ENCODE measurements around the gene TMEM88.
A peak's percentile ranks its signal among the peaks of the same experiment; 100 is the strongest.

The TMEM88 gene

GRCh38 chr17:7886227-7887037, 31.6 kb downstream of the TMEM88 start:
- peak; percentile 58 for DNase-seq

GRCh38 chr17:7887038-7887481, 32.2 kb downstream of the TMEM88 start:
- no peak for DNase-seq

GRCh38 chr17:7887482-7888183, 32.8 kb downstream of the TMEM88 start:
- DNase-seq: peak; percentile 94

GRCh38 chr17:7888184-7888920, 33.5 kb downstream of the TMEM88 start, which contains the start of gene CHD3:
TSS of gene CHD3 (plus strand) at chr17:7888789. CDS start at chr17:7889001, 212 bp downstream.
- DNase-seq: peak; percentile 58

DNA sequence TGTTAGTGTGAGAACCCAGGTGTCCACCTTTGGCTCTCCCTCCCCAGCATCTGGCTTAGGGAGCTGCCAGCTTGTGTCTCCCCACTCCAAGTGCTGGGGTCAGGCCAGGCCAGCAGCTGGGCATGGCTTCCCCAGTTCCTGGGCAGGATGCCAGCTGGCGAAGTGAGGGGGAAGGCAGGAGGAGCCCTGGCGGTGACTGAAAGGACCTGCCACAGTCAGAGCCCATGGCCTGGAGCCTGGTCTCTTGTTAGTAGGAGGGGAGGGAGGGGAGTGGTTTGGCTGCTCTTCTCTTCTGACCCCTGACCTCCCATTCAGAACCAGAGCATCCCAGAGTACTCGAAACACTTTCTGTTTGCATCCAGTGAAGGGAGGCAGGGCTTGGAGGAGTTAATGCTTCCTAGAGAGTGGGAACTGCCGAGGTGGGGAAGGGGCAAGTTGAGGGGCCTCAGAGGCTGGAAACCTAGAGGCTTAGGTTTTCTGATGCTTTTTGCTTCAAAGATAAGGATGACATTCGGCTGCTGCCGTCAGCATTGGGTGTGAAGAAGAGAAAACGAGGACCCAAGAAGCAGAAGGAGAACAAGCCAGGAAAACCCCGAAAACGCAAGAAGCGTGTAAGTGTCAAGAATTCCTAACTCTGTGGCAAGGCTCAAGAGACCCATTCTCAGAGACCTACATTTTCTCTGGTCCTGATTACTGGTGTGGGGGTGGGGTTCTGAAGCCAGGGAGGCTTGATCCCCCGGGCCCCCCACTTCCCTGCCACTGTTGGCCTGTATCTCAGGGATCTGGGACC, 34.5 kb downstream of the TMEM88 start:
- peak; percentile 25 for DNase-seq

DNA sequence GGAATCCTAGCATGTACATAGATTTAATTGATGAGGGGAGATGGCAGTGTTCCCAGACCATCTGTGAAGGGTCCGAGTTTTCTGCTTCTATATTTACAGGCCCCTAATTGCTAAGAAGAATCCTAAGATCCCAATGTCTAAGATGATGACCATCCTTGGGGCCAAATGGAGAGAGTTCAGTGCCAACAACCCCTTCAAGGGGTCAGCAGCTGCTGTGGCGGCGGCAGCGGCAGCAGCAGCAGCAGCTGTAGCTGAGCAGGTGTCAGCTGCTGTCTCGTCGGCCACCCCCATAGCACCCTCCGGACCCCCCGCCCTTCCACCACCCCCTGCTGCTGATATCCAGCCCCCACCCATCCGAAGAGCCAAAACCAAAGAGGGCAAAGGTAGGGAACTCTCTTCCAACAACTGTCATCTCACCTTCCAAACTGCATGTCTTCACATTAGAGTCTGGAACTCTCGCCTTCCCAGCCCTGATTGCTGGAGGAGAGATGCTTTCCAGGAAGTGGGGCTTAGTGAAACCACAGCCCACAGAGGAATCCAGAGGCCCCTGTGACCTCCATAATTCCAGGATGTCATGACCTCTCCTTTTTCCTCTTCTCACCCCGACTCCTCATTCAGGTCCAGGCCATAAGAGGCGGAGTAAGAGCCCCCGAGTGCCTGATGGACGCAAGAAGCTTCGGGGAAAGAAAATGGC, 38.5 kb downstream of the TMEM88 start:
- no peak for DNase-seq

GRCh38 chr17:7894226-7894625, 39.4 kb downstream of the TMEM88 start:
- DNase-seq: no peak

DNA sequence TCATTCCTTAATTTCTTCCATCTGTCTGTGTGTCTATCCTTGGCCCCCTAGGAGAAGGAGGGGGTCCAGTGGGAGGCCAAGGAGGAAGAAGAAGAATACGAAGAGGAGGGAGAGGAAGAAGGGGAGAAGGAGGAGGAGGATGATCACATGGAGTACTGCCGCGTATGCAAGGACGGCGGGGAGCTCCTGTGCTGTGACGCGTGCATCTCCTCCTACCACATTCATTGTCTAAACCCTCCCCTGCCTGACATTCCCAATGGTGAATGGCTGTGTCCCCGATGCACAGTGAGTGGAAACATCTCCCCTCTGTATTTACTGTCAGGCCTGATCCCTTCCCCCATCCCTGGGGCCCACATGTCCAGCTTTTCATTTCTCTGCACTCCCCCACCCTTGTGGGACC, 40.0 kb downstream of the TMEM88 start:
- DNase-seq: no peak

DNA sequence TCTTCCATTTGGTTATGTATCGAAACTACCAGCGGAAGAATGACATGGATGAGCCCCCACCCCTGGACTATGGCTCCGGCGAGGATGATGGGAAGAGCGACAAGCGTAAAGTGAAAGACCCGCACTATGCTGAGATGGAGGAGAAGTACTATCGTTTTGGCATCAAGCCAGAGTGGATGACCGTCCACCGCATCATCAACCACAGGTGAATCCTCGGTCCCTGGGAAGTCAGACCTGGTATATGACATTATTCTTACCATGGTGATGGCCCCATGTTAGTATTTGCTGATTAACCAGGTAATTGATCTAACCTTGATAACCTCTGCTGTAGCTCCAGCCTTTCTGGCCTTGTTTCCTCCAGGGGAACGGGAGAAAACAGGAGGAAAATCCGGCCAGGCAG, 42.2 kb downstream of the TMEM88 start:
- DNase-seq: no peak

DNA sequence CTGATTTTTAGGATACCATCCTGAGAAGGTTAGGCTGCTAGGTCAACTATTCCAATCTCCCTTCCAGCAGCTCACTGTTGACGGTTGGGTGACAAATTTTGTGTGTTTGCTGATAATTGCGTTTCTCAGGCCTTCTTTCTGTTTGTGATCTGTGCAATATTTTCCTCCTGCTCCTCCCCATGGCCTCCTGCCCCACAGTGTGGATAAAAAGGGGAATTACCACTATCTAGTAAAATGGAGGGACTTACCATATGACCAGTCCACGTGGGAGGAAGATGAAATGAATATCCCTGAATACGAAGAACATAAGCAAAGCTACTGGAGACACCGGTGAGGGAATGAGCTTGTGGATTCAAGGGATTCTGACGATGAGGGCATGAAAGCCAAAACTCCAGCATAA, 42.9 kb downstream of the TMEM88 start:
- DNase-seq: no peak

- no peak for DNase-seq
Measured at GRCh38 chr17:7903154-7904103, 48.6 kb downstream of the TMEM88 start.
